T-helper 1 cell (primary cell): ENCODE results near the gene KIF21A.

Source experiments
- DNase-seq, 5 donors: peaks; one replicate each; pipeline ENCODE4 v3.0.0-alpha.2; 2012 to 2020

Gene KIF21A

GRCh38 chr12:39383114-39383513 is 59.8 kb downstream of the KIF21A start:
- DNase-seq, result no peak

- DNase-seq, result no peak
Observed at GRCh38 chr12:39380090-39380489, 62.8 kb downstream of the KIF21A start.

GRCh38 chr12:39378341-39378740 is 64.6 kb downstream of the KIF21A start:
- DNase-seq, result no peak

- DNase-seq, result no peak
Observed at GRCh38 chr12:39375206-39375808, 67.6 kb downstream of the KIF21A start.

GRCh38 chr12:39372929-39373328 is 70.0 kb downstream of the KIF21A start:
- DNase-seq, result peak in 1 of 5 donors; percentile 72

GRCh38 chr12:39372204-39372925 is 70.6 kb downstream of the KIF21A start:
- DNase-seq, result no peak

GRCh38 chr12:39369756-39370155 is 73.2 kb downstream of the KIF21A start:
- DNase-seq, result no peak

- no peak for DNase-seq
Observed at GRCh38 chr12:39368891-39369290, 74.0 kb downstream of the KIF21A start.

GRCh38 chr12:39368096-39368495 is 74.8 kb downstream of the KIF21A start:
- no peak for DNase-seq

GRCh38 chr12:39367494-39367893 is 75.4 kb downstream of the KIF21A start:
- no peak for DNase-seq

- DNase-seq, result no peak
Observed at GRCh38 chr12:39365364-39366001, 77.4 kb downstream of the KIF21A start.

GRCh38 chr12:39364196-39364595 is 78.7 kb downstream of the KIF21A start:
- no peak for DNase-seq

- DNase-seq, result no peak
Observed at GRCh38 chr12:39359645-39360044, 83.3 kb downstream of the KIF21A start.

GRCh38 chr12:39357041-39357440 is 85.9 kb downstream of the KIF21A start:
- no peak for DNase-seq

- DNase-seq, result no peak
Observed at GRCh38 chr12:39355841-39356240, 87.1 kb downstream of the KIF21A start.

- no peak for DNase-seq
Observed at GRCh38 chr12:39354955-39355354, 88.0 kb downstream of the KIF21A start.

- no peak for DNase-seq
Observed at GRCh38 chr12:39352471-39353017, 90.4 kb downstream of the KIF21A start.

GRCh38 chr12:39351153-39351552 is 91.8 kb downstream of the KIF21A start:
- DNase-seq, result no peak

GRCh38 chr12:39348941-39349626 is 93.8 kb downstream of the KIF21A start:
- DNase-seq, result no peak

- DNase-seq, result no peak
Observed at GRCh38 chr12:39348523-39348922, 94.4 kb downstream of the KIF21A start.

- no peak for DNase-seq
Observed at GRCh38 chr12:39344926-39345325, 98.0 kb downstream of the KIF21A start.

GRCh38 chr12:39343665-39344064 is 99.3 kb downstream of the KIF21A start:
- DNase-seq, result no peak

- DNase-seq, result no peak
Observed at GRCh38 chr12:39341761-39342160, 101.2 kb downstream of the KIF21A start.
